Measurements from ENCODE around the gene RPL12. TPM values are rescaled to one million over a fixed set of nuclear protein-coding genes. Genes with fewer than 3 reads are reported as not detected.

RPL12 gene
- total RNA-seq, 1 experiment from 2014 or later, result 1,648 TPM

DNA sequence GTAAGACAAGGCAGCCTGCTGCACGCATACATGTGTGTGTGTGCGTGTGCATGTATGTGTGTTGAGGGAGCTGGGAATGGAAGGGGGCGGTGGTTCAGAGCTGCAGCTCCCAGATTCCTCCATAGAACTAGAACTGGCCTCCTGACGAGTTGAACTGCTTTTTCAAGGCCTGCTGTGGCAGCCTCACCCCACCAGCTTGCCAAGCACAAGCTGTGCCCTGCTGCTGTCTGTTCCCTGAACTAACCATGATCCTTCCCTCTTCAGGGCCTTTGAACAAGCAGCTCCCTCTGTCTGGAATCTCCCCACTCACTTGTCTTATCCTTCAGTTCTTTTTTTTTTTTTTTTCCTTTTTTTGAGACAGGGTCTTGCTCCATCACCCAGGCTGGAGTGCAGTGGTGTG, 22.7 kb upstream of the RPL12 start:
- CTCF ChIA-PET, result no interaction called here

GRCh38 chr9:127473501-127473900, 22.3 kb upstream of the RPL12 start:
- CTCF ChIA-PET, result no interaction called here

More for the DNA sequence above, 22.7 kb upstream of the RPL12 start:
- H3K27me3 ChIP-seq (ENCODE audit: insufficient read depth, low read depth), result no peaks in the 10 kb centered on the region
- H3K4me3 ChIP-seq, result no peak overlapping the region
- H3K36me3 ChIP-seq (ENCODE audit: low read depth), result peaks cover 2% of the 10 kb centered on the region; the same call in 1 of the 2 replicates
- no peak overlapping the region for H3K4me2 ChIP-seq
- H3K27ac ChIP-seq, result no peak overlapping the region
- H3K79me2 ChIP-seq (ENCODE audit: low read depth), result no peaks in the 10 kb centered on the region
- BruUV-seq (replicated peaks), result no TSS peak
- TF ChIP-seq EZH2 (IDR thresholded peaks at IDR 0.05; ENCODE audit: low read depth), result no peak
- TF ChIP-seq, protein P1, sequence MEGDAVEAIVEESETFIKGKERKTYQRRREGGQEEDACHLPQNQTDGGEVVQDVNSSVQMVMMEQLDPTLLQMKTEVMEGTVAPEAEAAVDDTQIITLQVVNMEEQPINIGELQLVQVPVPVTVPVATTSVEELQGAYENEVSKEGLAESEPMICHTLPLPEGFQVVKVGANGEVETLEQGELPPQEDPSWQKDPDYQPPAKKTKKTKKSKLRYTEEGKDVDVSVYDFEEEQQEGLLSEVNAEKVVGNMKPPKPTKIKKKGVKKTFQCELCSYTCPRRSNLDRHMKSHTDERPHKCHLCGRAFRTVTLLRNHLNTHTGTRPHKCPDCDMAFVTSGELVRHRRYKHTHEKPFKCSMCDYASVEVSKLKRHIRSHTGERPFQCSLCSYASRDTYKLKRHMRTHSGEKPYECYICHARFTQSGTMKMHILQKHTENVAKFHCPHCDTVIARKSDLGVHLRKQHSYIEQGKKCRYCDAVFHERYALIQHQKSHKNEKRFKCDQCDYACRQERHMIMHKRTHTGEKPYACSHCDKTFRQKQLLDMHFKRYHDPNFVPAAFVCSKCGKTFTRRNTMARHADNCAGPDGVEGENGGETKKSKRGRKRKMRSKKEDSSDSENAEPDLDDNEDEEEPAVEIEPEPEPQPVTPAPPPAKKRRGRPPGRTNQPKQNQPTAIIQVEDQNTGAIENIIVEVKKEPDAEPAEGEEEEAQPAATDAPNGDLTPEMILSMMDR (conservative IDR thresholded peaks at IDR 0.05), result no peak
- H3K4me1 ChIP-seq (replicated peaks; ENCODE audit: insufficient read depth), result no peaks in the 10 kb centered on the region
- POLR2A ChIA-PET (ENCODE audit: unreplicated experiment), result no interaction called here
- no peak for DNase-seq
- H4K20me1 ChIP-seq (ENCODE audit: insufficient read depth), result no peaks in the 10 kb centered on the region
- no peaks in the 10 kb centered on the region for H3K9me2 ChIP-seq (ENCODE audit: insufficient read depth)
- no peak overlapping the region for H2AFZ ChIP-seq
- intact Hi-C loops (cut with micrococcal nuclease; ENCODE audit: unreplicated experiment), result no loop called here
- H3F3A ChIP-seq (ENCODE audit: insufficient read depth, low read depth), result no peaks in the 10 kb centered on the region
- H3K9me3 ChIP-seq (ENCODE audit: insufficient read depth, low read depth), result no peaks in the 10 kb centered on the region

DNA sequence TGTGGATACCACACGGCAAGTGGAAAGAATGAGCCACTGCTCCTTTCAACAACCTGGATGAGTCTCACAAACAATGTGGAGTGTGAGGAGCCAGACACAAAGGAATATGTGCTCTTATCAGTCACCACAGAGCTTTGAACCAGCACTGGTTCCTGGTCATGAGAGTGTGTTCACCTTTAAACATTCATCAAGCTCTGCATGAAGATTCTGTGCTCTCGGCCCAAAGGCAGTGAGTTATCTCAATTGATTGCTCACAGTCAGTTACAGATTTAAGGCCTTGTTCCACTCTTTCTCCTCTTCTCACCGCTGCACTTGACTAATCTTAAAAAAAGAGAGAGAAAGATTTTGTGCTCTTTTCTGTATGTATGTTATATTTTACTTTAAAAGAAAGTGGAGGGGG, 19.5 kb upstream of the RPL12 start:
- intact Hi-C loops (cut with micrococcal nuclease; ENCODE audit: unreplicated experiment), result no loop called here
- no peaks in the 10 kb centered on the region for H3K9me3 ChIP-seq (ENCODE audit: insufficient read depth, low read depth)
- H3K4me3 ChIP-seq, result no peak overlapping the region
- ChIA-PET POLR2A (ENCODE audit: unreplicated experiment) (no interaction called here), CTCF (no interaction called here)
- no peaks in the 10 kb centered on the region for H3F3A ChIP-seq (ENCODE audit: insufficient read depth, low read depth)
- no peaks in the 10 kb centered on the region for H4K20me1 ChIP-seq (ENCODE audit: insufficient read depth)
- H3K27me3 ChIP-seq (ENCODE audit: insufficient read depth, low read depth), result no peaks in the 10 kb centered on the region
- no peaks in the 10 kb centered on the region for H3K4me1 ChIP-seq (replicated peaks; ENCODE audit: insufficient read depth)
- TF ChIP-seq, protein P1 (conservative IDR thresholded peaks at IDR 0.05), result no peak
- TF ChIP-seq EZH2 (IDR thresholded peaks at IDR 0.05; ENCODE audit: low read depth), result no peak
- no peak overlapping the region for H3K4me2 ChIP-seq
- DNase-seq, result no peak
- no TSS peak for BruUV-seq (replicated peaks)
- H3K36me3 ChIP-seq (ENCODE audit: low read depth), result peaks cover 6% of the 10 kb centered on the region; the same call in 1 of the 2 replicates
- no peak overlapping the region for H2AFZ ChIP-seq
- H3K79me2 ChIP-seq (ENCODE audit: low read depth), result no peaks in the 10 kb centered on the region
- no peak overlapping the region for H3K27ac ChIP-seq
- no peaks in the 10 kb centered on the region for H3K9me2 ChIP-seq (ENCODE audit: insufficient read depth)

More at GRCh38 chr9:127473501-127473900, 22.3 kb upstream of the RPL12 start:
- Histone ChIP-seq H3K4me3 (no peak overlapping the region), H3K36me3 (ENCODE audit: low read depth) (0 out of 2 replicates have a peak, but pooled peaks cover 3% of the 10 kb centered on the region), H2AFZ (no peak overlapping the region), H3K9me3 (ENCODE audit: insufficient read depth, low read depth) (no peaks in the 10 kb centered on the region), H3K4me2 (no peak overlapping the region), H4K20me1 (ENCODE audit: insufficient read depth) (no peaks in the 10 kb centered on the region), H3K27me3 (ENCODE audit: insufficient read depth, low read depth) (no peaks in the 10 kb centered on the region), H3K27ac (no peak overlapping the region), H3F3A (ENCODE audit: insufficient read depth, low read depth) (no peaks in the 10 kb centered on the region), H3K79me2 (ENCODE audit: low read depth) (no peaks in the 10 kb centered on the region), H3K4me1 (replicated peaks; ENCODE audit: insufficient read depth) (no peaks in the 10 kb centered on the region), H3K9me2 (ENCODE audit: insufficient read depth) (no peaks in the 10 kb centered on the region)
- BruUV-seq (replicated peaks), result no TSS peak
- POLR2A ChIA-PET (ENCODE audit: unreplicated experiment), result no interaction called here
- TF ChIP-seq EZH2 (IDR thresholded peaks at IDR 0.05; ENCODE audit: low read depth), result no peak
- TF ChIP-seq, protein P1 (conservative IDR thresholded peaks at IDR 0.05), result no peak
- no peak for DNase-seq
- intact Hi-C loops (cut with micrococcal nuclease; ENCODE audit: unreplicated experiment), result no loop called here
